Testis (tissue), 2 donors: ENCODE data around the gene ANKRD2.

Experiments used
- CTCF ChIP-seq, 3 experiments: fragments of 450-650 bp in 2 of 3; fragments of 200-600 bp in 1 of 3; sonication (generic) in 1 of 3; IDR thresholded peaks; one replicate each; pipeline ENCODE4 v1.5.1; 2016 to 2019; ENCODE audit warnings: antibody characterized with exemption in 3 of 3, mild to moderate bottlenecking in 2 of 3, moderate library complexity in 1 of 3
- POLR2A ChIP-seq: fragments of 450-650 bp; IDR thresholded peaks from one replicate; pipeline ENCODE4 v1.6.1; 2017; ENCODE audit warnings: antibody characterized with exemption, mild to moderate bottlenecking, moderate library complexity

GRCh38 chr10:97597778-97598177, 25.2 kb downstream of the ANKRD2 start:
- TF ChIP-seq POLR2A (no peak), CTCF (IDR thresholded peaks at IDR 0.05) (no peak)
